Liver (tissue), 9 donors: ENCODE measurements around the gene FAM184A. TPM values are rescaled to one million over a fixed set of nuclear protein-coding genes. Genes with fewer than 3 reads are reported as not detected.

ENCODE experiments used
- DNase-seq: peaks from one replicate; pipeline ENCODE4 v3.0.0-alpha.2; 2017; ENCODE audit warnings: low spot score
- H3K27ac ChIP-seq, 2 donors: one replicate each; pipeline ENCODE4 v1.7.0; 2013; ENCODE audit warnings: inconsistent platforms in 2 of 2, low read length in 2 of 2, control low read depth in 1 of 2, low read depth in 1 of 2, mild to moderate bottlenecking in 1 of 2
- H3K27me3 ChIP-seq, 4 donors: one replicate each; pipeline versions ENCODE4 v1.6.1 to v1.7.0; 2013; ENCODE audit warnings: low read length in 3 of 4, inconsistent platforms in 1 of 4, mild to moderate bottlenecking in 1 of 4, moderate library complexity in 1 of 4; ENCODE audit not compliant: control insufficient read depth in 4 of 4, insufficient read depth in 4 of 4
- H3K36me3 ChIP-seq, 4 donors: one replicate each; pipeline versions ENCODE4 v1.6.1 to v1.7.0; 2013; ENCODE audit warnings: low read length in 3 of 4, mild to moderate bottlenecking in 3 of 4, low read depth in 1 of 4, moderate library complexity in 1 of 4; ENCODE audit not compliant: control insufficient read depth in 4 of 4, insufficient read depth in 3 of 4
- H3K4me1 ChIP-seq, 4 donors: one replicate each; pipeline versions ENCODE4 v1.6.1 to v1.7.0; 2013; ENCODE audit warnings: low read length in 3 of 4, mild to moderate bottlenecking in 3 of 4, moderate library complexity in 1 of 4; ENCODE audit not compliant: control insufficient read depth in 4 of 4, insufficient read depth in 4 of 4
- H3K4me3 ChIP-seq, 3 donors: one replicate each; pipeline versions ENCODE4 v1.6.1 to v1.7.0; 2013; ENCODE audit warnings: low read length in 3 of 3, control low read depth in 1 of 3, low read depth in 1 of 3, mild to moderate bottlenecking in 1 of 3
- H3K9ac ChIP-seq, 2 donors: one replicate each; pipeline ENCODE4 v1.7.0; 2013; ENCODE audit warnings: low read length in 2 of 2, mild to moderate bottlenecking in 2 of 2, moderate library complexity in 2 of 2, control low read depth in 1 of 2, low read depth in 1 of 2
- H3K9me3 ChIP-seq, 4 donors: one replicate each; pipeline versions ENCODE4 v1.6.1 to v1.7.0; 2013; ENCODE audit warnings: low read length in 3 of 4; ENCODE audit not compliant: control insufficient read depth in 4 of 4
- CTCF ChIP-seq: fragments of 150-350 bp; IDR thresholded peaks from 2 replicates; pipeline ENCODE4 v1.5.1; 2017; ENCODE audit warnings: improper control_type of control experiment, low read depth, low read length; ENCODE audit not compliant: missing input control
- EGR1 ChIP-seq, 2 donors: IDR thresholded peaks; 2 replicates each; pipeline ENCODE4 v1.6.1; 2016 to 2018; ENCODE audit warnings: antibody characterized with exemption in 2 of 2, low read depth in 2 of 2
- FOXA1 ChIP-seq: IDR thresholded peaks from 2 replicates; pipeline ENCODE4 v1.6.1; 2016; ENCODE audit warnings: antibody characterized with exemption
- FOXA2 ChIP-seq: IDR thresholded peaks from 2 replicates; pipeline ENCODE4 v1.6.1; 2016; ENCODE audit warnings: antibody characterized with exemption
- GABPA ChIP-seq, 2 donors: IDR thresholded peaks in 1 of 2; conservative IDR thresholded peaks in 1 of 2; 2 replicates each; pipeline ENCODE4 v1.6.1; 2016; ENCODE audit warnings: antibody characterized with exemption in 2 of 2, mild to moderate bottlenecking in 1 of 2, moderate library complexity in 1 of 2
- HNF4A ChIP-seq, 2 donors: conservative IDR thresholded peaks; 2 replicates each; pipeline ENCODE4 v1.6.1; 2016; ENCODE audit warnings: antibody characterized with exemption in 2 of 2, mild to moderate bottlenecking in 2 of 2
- HNF4G ChIP-seq: IDR thresholded peaks from 2 replicates; pipeline ENCODE4 v1.6.1; 2016; ENCODE audit warnings: antibody characterized with exemption
- JUND ChIP-seq, 2 donors: IDR thresholded peaks; 2 replicates each; pipeline ENCODE4 v1.6.1; 2016; ENCODE audit warnings: antibody characterized with exemption in 2 of 2
- MAX ChIP-seq: IDR thresholded peaks from 2 replicates; pipeline ENCODE4 v1.6.1; 2016; ENCODE audit warnings: antibody characterized with exemption
- NR2F2 ChIP-seq: IDR thresholded peaks from 2 replicates; pipeline ENCODE4 v1.6.1; 2016; ENCODE audit warnings: antibody characterized with exemption
- RXRA ChIP-seq, 2 donors: IDR thresholded peaks; 2 replicates each; pipeline ENCODE4 v1.6.1; 2017 to 2018; ENCODE audit warnings: antibody characterized with exemption in 2 of 2, mild to moderate bottlenecking in 1 of 2
- SP1 ChIP-seq: IDR thresholded peaks from 2 replicates; pipeline ENCODE4 v1.6.1; 2018; ENCODE audit warnings: antibody characterized with exemption, mild to moderate bottlenecking
- TAF1 ChIP-seq: conservative IDR thresholded peaks from 2 replicates; pipeline ENCODE4 v1.6.1; 2016; ENCODE audit warnings: antibody characterized with exemption, mild to moderate bottlenecking
- YY1 ChIP-seq: IDR thresholded peaks from 2 replicates; pipeline ENCODE4 v1.6.1; 2016; ENCODE audit warnings: antibody characterized with exemption, mild to moderate bottlenecking
- ZBTB33 ChIP-seq: IDR thresholded peaks from 2 replicates; pipeline ENCODE4 v1.6.1; 2016; ENCODE audit warnings: antibody characterized with exemption
- WGBS: extraction: QIAGEN DNeasy Blood & Tissue Kit; methylation state at CpG from one replicate; pipeline ENCODE4 v1.1.7; 2013; 5-methylcytosine and 5-hydroxymethylcytosine counted together
- polyA plus RNA-seq, 2 donors: library from polyadenylated mRNA; stranded (reverse) in 1 of 2; unstranded in 1 of 2; fragments of 200-250 nt in 1 of 2; fragments of >200 nt in 1 of 2; fragmentation: Nextera tagmentation in 1 of 2; extraction: Ambion mirVana in 1 of 2; gene quantifications; one replicate each; pipeline versions ENCODE4 v1.2.1 to v1.2.3, GENCODE V29; 2013 to 2015
- total RNA-seq, 2 donors: library from RNA; depleted of rRNA; stranded (reverse); fragments of >200 nt; gene quantifications; one replicate each; pipeline ENCODE4 v1.2.3, GENCODE V29; 2014
- TF ChIP-seq, protein P1 (sequence below): IDR thresholded peaks from 2 replicates; pipeline ENCODE4 v1.6.1; 2016; ENCODE audit warnings: antibody characterized with exemption
- TF ChIP-seq, protein P2 (sequence below): IDR thresholded peaks from 2 replicates; pipeline ENCODE4 v1.6.1; 2016; ENCODE audit warnings: antibody characterized with exemption, mild to moderate bottlenecking
- donor health status: healthy.
- donor health status: healthy.
- donor health status: healthy.
- donor health status: healthy.
- donor health status: healthy.

FAM184A gene
- total and polyA plus RNA-seq, 4 donors: 1.0 to 7.4 (median 4.0) TPM

DNA sequence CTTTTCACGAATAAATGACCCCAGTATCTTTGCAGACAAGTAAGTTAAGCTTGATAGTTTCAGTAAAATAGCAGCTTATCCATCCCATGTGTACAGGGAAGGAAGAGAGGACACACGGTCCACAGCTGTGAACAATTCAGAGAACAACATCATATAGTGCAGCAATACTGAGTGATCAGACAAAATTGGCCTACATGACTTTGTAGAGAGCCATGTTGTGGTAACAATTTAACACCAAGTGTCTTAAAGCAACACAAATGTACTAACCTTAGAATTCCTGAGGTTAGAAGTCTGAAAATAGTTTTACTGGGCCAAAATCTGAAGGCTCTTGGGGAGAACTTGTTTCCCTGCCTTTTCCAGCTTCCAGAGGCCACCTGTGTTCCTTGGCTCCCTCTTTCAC is 12.5 kb downstream of the FAM184A start:
- no peak overlapping the region for H3K9ac ChIP-seq
- no peak overlapping the region for H3K27ac ChIP-seq
- H3K4me3 ChIP-seq: no peak overlapping the region
- no peaks in the 10 kb centered on the region for H3K4me1 ChIP-seq
- DNase-seq: no peak
- no peaks in the 10 kb centered on the region for H3K9me3 ChIP-seq
- H3K27me3 ChIP-seq: no peaks in the 10 kb centered on the region
- no peak for TF ChIP-seq CTCF
- no peak for TF ChIP-seq TAF1
- no peak for TF ChIP-seq MAX
- TF ChIP-seq RXRA (IDR thresholded peaks at IDR 0.05): no peak
- no peak for TF ChIP-seq EGR1 (IDR thresholded peaks at IDR 0.05; ENCODE audit: low read depth in 2 of 2)
- 85% methylated on average over 2 of the region's 2 CpGs for WGBS
- H3K36me3 ChIP-seq: no peaks in the 10 kb centered on the region

DNA sequence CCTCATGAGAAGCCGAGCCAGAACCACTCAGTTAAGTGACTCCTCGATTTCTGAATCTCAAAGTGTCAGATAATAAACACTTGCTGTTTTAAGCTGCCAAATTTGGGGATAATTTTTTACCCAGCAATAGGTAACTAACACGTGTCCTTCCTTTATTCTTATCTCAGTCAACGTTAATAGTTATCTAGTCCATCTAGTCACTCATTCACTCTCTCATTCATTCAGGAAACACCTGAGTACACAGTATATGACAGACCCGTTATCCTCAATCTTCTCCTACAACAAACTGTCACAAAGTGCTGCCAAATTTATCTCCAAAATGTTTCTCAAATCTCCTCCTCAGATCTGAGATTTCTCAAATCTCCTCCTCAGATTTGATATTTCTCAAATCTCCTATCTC is 13.1 kb downstream of the FAM184A start:
- DNase-seq: no peak
- TF ChIP-seq, protein P1, sequence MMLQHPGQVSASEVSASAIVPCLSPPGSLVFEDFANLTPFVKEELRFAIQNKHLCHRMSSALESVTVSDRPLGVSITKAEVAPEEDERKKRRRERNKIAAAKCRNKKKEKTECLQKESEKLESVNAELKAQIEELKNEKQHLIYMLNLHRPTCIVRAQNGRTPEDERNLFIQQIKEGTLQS: no peak
- TF ChIP-seq YY1 (no peak), CTCF (no peak), ZBTB33 (no peak), HNF4A (conservative IDR thresholded peaks at IDR 0.05) (no peak), HNF4G (no peak), FOXA1 (no peak), JUND (IDR thresholded peaks at IDR 0.05) (no peak), SP1 (no peak), TAF1 (no peak), RXRA (IDR thresholded peaks at IDR 0.05) (no peak), FOXA2 (no peak), NR2F2 (no peak), GABPA (IDR thresholded peaks at IDR 0.05 in 1 of 2, conservative IDR thresholded peaks at IDR 0.05 in 1 of 2) (no peak)
- TF ChIP-seq, protein P2, sequence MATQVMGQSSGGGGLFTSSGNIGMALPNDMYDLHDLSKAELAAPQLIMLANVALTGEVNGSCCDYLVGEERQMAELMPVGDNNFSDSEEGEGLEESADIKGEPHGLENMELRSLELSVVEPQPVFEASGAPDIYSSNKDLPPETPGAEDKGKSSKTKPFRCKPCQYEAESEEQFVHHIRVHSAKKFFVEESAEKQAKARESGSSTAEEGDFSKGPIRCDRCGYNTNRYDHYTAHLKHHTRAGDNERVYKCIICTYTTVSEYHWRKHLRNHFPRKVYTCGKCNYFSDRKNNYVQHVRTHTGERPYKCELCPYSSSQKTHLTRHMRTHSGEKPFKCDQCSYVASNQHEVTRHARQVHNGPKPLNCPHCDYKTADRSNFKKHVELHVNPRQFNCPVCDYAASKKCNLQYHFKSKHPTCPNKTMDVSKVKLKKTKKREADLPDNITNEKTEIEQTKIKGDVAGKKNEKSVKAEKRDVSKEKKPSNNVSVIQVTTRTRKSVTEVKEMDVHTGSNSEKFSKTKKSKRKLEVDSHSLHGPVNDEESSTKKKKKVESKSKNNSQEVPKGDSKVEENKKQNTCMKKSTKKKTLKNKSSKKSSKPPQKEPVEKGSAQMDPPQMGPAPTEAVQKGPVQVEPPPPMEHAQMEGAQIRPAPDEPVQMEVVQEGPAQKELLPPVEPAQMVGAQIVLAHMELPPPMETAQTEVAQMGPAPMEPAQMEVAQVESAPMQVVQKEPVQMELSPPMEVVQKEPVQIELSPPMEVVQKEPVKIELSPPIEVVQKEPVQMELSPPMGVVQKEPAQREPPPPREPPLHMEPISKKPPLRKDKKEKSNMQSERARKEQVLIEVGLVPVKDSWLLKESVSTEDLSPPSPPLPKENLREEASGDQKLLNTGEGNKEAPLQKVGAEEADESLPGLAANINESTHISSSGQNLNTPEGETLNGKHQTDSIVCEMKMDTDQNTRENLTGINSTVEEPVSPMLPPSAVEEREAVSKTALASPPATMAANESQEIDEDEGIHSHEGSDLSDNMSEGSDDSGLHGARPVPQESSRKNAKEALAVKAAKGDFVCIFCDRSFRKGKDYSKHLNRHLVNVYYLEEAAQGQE: no peak
- Histone ChIP-seq H3K9me3 (no peaks in the 10 kb centered on the region), H3K4me3 (no peak overlapping the region), H3K27me3 (no peaks in the 10 kb centered on the region), H3K4me1 (no peaks in the 10 kb centered on the region), H3K27ac (no peak overlapping the region), H3K36me3 (no peaks in the 10 kb centered on the region), H3K9ac (no peak overlapping the region)
- 48% methylated on average over 5 of the region's 5 CpGs for WGBS
